ENCODE measurements around the gene TJP1. TPM values are rescaled to one million over a fixed set of nuclear protein-coding genes. Genes with fewer than 3 reads are reported as not detected.

Gene TJP1
- total and polyA plus RNA-seq, 2 donors (not counting 1 experiment from before 2014, with no cell fraction given), result 0.10 TPM; not detected in 1

GRCh38 chr15:29866337-29866736 is 44.1 kb upstream of the TJP1 start:
- H3K27ac Mint-ChIP-seq, result no peak overlapping the region
- WGBS (ENCODE audit: insufficient coverage), result no CpG with 5 or more reads among the region's 1 CpG
- POLR2A ChIA-PET, result no interaction called here
- Histone ChIP-seq H3K79me2 (ENCODE audit: control insufficient read depth, insufficient read depth, low read length) (no peaks in the 10 kb centered on the region), H3K27ac (ENCODE audit: low read length in 2 of 2) (no peak overlapping the region), H3K4me2 (replicated peaks; ENCODE audit: low read depth, low read length, poor library complexity, severe bottlenecking) (no peak overlapping the region), H4K20me1 (ENCODE audit: control insufficient read depth, insufficient read depth, low read length, poor library complexity, severe bottlenecking) (no peaks in the 10 kb centered on the region), H3K27me3 (replicated peaks in 1 of 4; ENCODE audit: control extremely low read depth in 1 of 4, control insufficient read depth in 3 of 4, insufficient read depth in 4 of 4, low read length in 3 of 4) (no peaks in the 10 kb centered on the region), H3K4me3 (ENCODE audit: control extremely low read depth in 1 of 5, extremely low read depth in 1 of 5, insufficient read depth in 1 of 5, low read depth in 2 of 5, low read length in 4 of 5) (no peak overlapping the region), H3K9ac (ENCODE audit: low read length) (no peak overlapping the region), H3K9me3 (ENCODE audit: control extremely low read depth in 1 of 3, control insufficient read depth in 2 of 3, insufficient read depth in 1 of 3, low read length in 2 of 3) (no peaks in the 10 kb centered on the region), H3K36me3 (replicated peaks in 1 of 2; ENCODE audit: control extremely low read depth in 1 of 2, control insufficient read depth in 1 of 2, extremely low read depth in 1 of 2, insufficient read depth in 2 of 2, low read length in 1 of 2) (no peaks in the 10 kb centered on the region), H3K4me1 (ENCODE audit: control insufficient read depth in 2 of 2, insufficient read depth in 2 of 2, low read length in 2 of 2) (no peaks in the 10 kb centered on the region), H2AFZ (ENCODE audit: insufficient read depth, low read depth, low read length, poor library complexity, severe bottlenecking) (no peak overlapping the region)
- intact Hi-C loops (cut with micrococcal nuclease), result no loop called here
- H3K9me3 Mint-ChIP-seq (ENCODE audit: insufficient read depth), result no peaks in the 10 kb centered on the region
- CTCF ChIA-PET, result no interaction called here
- H3K4me3 Mint-ChIP-seq, result no peak overlapping the region
- DNase-seq (no peak), ATAC-seq (ENCODE audit: low read depth) (no peak)
- peaks cover 16% of the 10 kb centered on the region for H3K27me3 Mint-ChIP-seq
- TF ChIP-seq EZH2 (IDR thresholded peaks at IDR 0.05; ENCODE audit: borderline replicate concordance, insufficient read depth, low read depth, low read length, poor library complexity, severe bottlenecking) (no peak), CTCF (IDR thresholded peaks at IDR 0.05) (no peak)
- no peaks in the 10 kb centered on the region for H3K4me1 Mint-ChIP-seq

GRCh38 chr15:29864501-29864900 is 42.2 kb upstream of the TJP1 start:
- Mint-ChIP-seq H3K4me1 (no peaks in the 10 kb centered on the region), H3K27me3 (peaks cover 16% of the 10 kb centered on the region), H3K27ac (no peak overlapping the region), H3K4me3 (no peak overlapping the region), H3K9me3 (ENCODE audit: insufficient read depth) (no peaks in the 10 kb centered on the region)
- Histone ChIP-seq H3K4me3 (ENCODE audit: control extremely low read depth in 1 of 5, extremely low read depth in 1 of 5, insufficient read depth in 1 of 5, low read depth in 2 of 5, low read length in 4 of 5) (no peak overlapping the region), H3K9ac (ENCODE audit: low read length) (no peak overlapping the region), H3K4me2 (replicated peaks; ENCODE audit: low read depth, low read length, poor library complexity, severe bottlenecking) (no peak overlapping the region), H3K36me3 (replicated peaks in 1 of 2; ENCODE audit: control extremely low read depth in 1 of 2, control insufficient read depth in 1 of 2, extremely low read depth in 1 of 2, insufficient read depth in 2 of 2, low read length in 1 of 2) (no peaks in the 10 kb centered on the region), H3K27me3 (replicated peaks in 1 of 4; ENCODE audit: control extremely low read depth in 1 of 4, control insufficient read depth in 3 of 4, insufficient read depth in 4 of 4, low read length in 3 of 4) (no peaks in the 10 kb centered on the region), H3K4me1 (ENCODE audit: control insufficient read depth in 2 of 2, insufficient read depth in 2 of 2, low read length in 2 of 2) (no peaks in the 10 kb centered on the region), H2AFZ (ENCODE audit: insufficient read depth, low read depth, low read length, poor library complexity, severe bottlenecking) (no peak overlapping the region), H4K20me1 (ENCODE audit: control insufficient read depth, insufficient read depth, low read length, poor library complexity, severe bottlenecking) (no peaks in the 10 kb centered on the region), H3K9me3 (ENCODE audit: control extremely low read depth in 1 of 3, control insufficient read depth in 2 of 3, insufficient read depth in 1 of 3, low read length in 2 of 3) (no peaks in the 10 kb centered on the region), H3K27ac (ENCODE audit: low read length in 2 of 2) (no peak overlapping the region), H3K79me2 (ENCODE audit: control insufficient read depth, insufficient read depth, low read length) (no peaks in the 10 kb centered on the region)
- no peak for ATAC-seq (ENCODE audit: low read depth)
- intact Hi-C loops (cut with micrococcal nuclease), result no loop called here
- no peak for TF ChIP-seq EZH2 (IDR thresholded peaks at IDR 0.05; ENCODE audit: borderline replicate concordance, insufficient read depth, low read depth, low read length, poor library complexity, severe bottlenecking)
- TF ChIP-seq CTCF (IDR thresholded peaks at IDR 0.05), result no peak
- CTCF ChIA-PET, result no interaction called here
- DNase-seq, result no peak
- POLR2A ChIA-PET, result no interaction called here
- no CpG with 5 or more reads among the region's 4 CpGs for WGBS (ENCODE audit: insufficient coverage)

Measured in B cell (primary cell).